HEK293 (cell line): ENCODE measurements around the gene HEG1.

Experiments
- CTCF ChIA-PET: fragments of 350-600 bp; formaldehyde crosslinking; extraction: SDS; loops from one replicate; lab custom pipeline; 2021; ENCODE audit warnings: antibody characterized with exemption; lab: Yijun Ruan, JAX
- POLR2A ChIA-PET: fragments of 300-600 bp; formaldehyde crosslinking; extraction: SDS; loops from one replicate; lab custom pipeline; 2020; ENCODE audit warnings: antibody characterized with exemption, inconsistent platforms; lab: Yijun Ruan, JAX
- H3K27ac ChIP-seq: fragments of 200-500 bp; sonication (Bioruptor generic); 2 replicates; pipeline ENCODE4 v1.5.1; 2014; ENCODE audit warnings: low read depth, low read length, control low read depth, inconsistent platforms; ENCODE audit errors: extremely low read depth
- H3K36me3 ChIP-seq, 2 experiments: fragments of 200-500 bp in 1 of 2; sonication (Bioruptor generic) in 1 of 2; 1 replicate in 1 of 2; 2 replicates in 1 of 2; pipeline ENCODE4 v1.5.1; 2014 to 2017; ENCODE audit warnings: inconsistent platforms in 2 of 2, low read length in 2 of 2; ENCODE audit not compliant: control insufficient read depth in 2 of 2, insufficient read depth in 1 of 2
- H3K4me1 ChIP-seq: fragments of 200-500 bp; sonication (Bioruptor generic); 2 replicates; pipeline ENCODE4 v1.5.1; 2014; ENCODE audit warnings: mild to moderate bottlenecking, low read length, inconsistent platforms; ENCODE audit not compliant: control insufficient read depth, insufficient read depth
- H3K4me3 ChIP-seq: 2 replicates; pipeline ENCODE4 v1.5.1; 2011; ENCODE audit warnings: low read depth, mild to moderate bottlenecking, control low read depth, low read length, moderate library complexity
- H3K9me3 ChIP-seq: fragments of 200-500 bp; sonication (Bioruptor generic); 2 replicates; pipeline ENCODE4 v1.5.1; 2014; ENCODE audit warnings: low read depth, low read length, inconsistent platforms; ENCODE audit not compliant: control insufficient read depth, insufficient read depth
- GLIS1 ChIP-seq: fragments of 450-650 bp; formaldehyde crosslinking; IDR thresholded peaks from 2 replicates; pipeline ENCODE4 v1.5.1; 2016; ENCODE audit warnings: missing biosample characterization, missing genetic modification characterization
- KLF10 ChIP-seq: fragments of 450-650 bp; IDR thresholded peaks from 2 replicates; pipeline ENCODE4 v1.5.1; 2018; ENCODE audit warnings: missing biosample characterization, mild to moderate bottlenecking, missing genetic modification characterization
- PRDM10 ChIP-seq: fragments of 450-650 bp; formaldehyde crosslinking; IDR thresholded peaks from 2 replicates; pipeline ENCODE4 v1.5.1; 2016; ENCODE audit warnings: missing biosample characterization, missing genetic modification characterization
- WT1 ChIP-seq: fragments of 450-650 bp; formaldehyde crosslinking; IDR thresholded peaks from 2 replicates; pipeline ENCODE4 v1.5.1; 2016; ENCODE audit warnings: missing biosample characterization, missing genetic modification characterization
- YY2 ChIP-seq: fragments of 450-650 bp; formaldehyde crosslinking; IDR thresholded peaks from 2 replicates; pipeline ENCODE4 v1.5.1; 2016; ENCODE audit warnings: missing biosample characterization, missing genetic modification characterization
- ZFHX2 ChIP-seq: fragments of 450-650 bp; formaldehyde crosslinking; conservative IDR thresholded peaks from 2 replicates; pipeline ENCODE4 v1.5.1; 2016; ENCODE audit warnings: missing biosample characterization, missing genetic modification characterization
- ZFP69B ChIP-seq: fragments of 450-650 bp; formaldehyde crosslinking; IDR thresholded peaks from 2 replicates; pipeline ENCODE4 v1.5.1; 2016; ENCODE audit warnings: missing biosample characterization, missing genetic modification characterization
- ZNF248 ChIP-seq: fragments of 450-650 bp; formaldehyde crosslinking; IDR thresholded peaks from 2 replicates; pipeline ENCODE4 v1.5.1; 2017; ENCODE audit warnings: missing biosample characterization, missing genetic modification characterization
- ZNF302 ChIP-seq: fragments of 450-650 bp; formaldehyde crosslinking; IDR thresholded peaks from 2 replicates; pipeline ENCODE4 v1.5.1; 2016; ENCODE audit warnings: missing biosample characterization, missing genetic modification characterization, low read depth
- ZNF549 ChIP-seq: fragments of 450-650 bp; IDR thresholded peaks from 2 replicates; pipeline ENCODE4 v1.5.1; 2018; ENCODE audit warnings: missing biosample characterization, missing genetic modification characterization, mild to moderate bottlenecking, inconsistent platforms, moderate library complexity
- ZNF558 ChIP-seq: fragments of 450-650 bp; formaldehyde crosslinking; IDR thresholded peaks from 2 replicates; pipeline ENCODE4 v1.5.1; 2016; ENCODE audit warnings: missing biosample characterization, missing genetic modification characterization
- ZNF580 ChIP-seq: fragments of 450-650 bp; formaldehyde crosslinking; IDR thresholded peaks from 2 replicates; pipeline ENCODE4 v1.5.1; 2016; ENCODE audit warnings: missing biosample characterization, missing genetic modification characterization
- ZNF664 ChIP-seq: fragments of 450-650 bp; formaldehyde crosslinking; IDR thresholded peaks from 2 replicates; pipeline ENCODE4 v1.5.1; 2016; ENCODE audit warnings: missing biosample characterization, missing genetic modification characterization
- TF ChIP-seq, protein P1 (sequence below): fragments of 450-650 bp; formaldehyde crosslinking; IDR thresholded peaks from 2 replicates; pipeline ENCODE4 v1.5.1; 2016; ENCODE audit warnings: missing biosample characterization, missing genetic modification characterization
- TF ChIP-seq, protein P2 (sequence below): fragments of 450-650 bp; formaldehyde crosslinking; conservative IDR thresholded peaks from 2 replicates; pipeline ENCODE4 v1.5.1; 2016; ENCODE audit warnings: low read depth, missing biosample characterization, missing genetic modification characterization

Gene HEG1

DNA sequence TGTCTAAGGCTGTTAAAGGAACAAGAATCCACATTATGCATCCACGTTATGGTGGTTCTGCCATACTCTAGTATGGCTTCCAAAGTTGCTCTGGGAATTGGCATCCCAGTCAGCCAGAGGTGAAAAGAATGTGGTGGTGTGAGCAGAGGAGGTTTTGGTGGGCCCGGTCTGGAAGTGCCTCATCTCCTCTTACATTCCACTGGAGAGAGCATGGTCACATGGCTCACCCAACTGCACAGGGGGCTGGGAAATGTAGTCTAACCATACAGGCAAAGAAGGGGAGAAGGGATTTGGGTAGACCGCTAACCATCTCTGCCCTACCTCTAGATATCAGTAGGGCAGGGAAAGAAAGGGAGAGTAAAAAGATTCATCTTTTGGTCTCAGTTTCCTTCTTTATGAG, 3.2 kb upstream of the HEG1 start:
- TF ChIP-seq ZFP69B (tag by site-specific recombination) (0 out of 2 replicates have a peak, but pooled peaks have one; percentile 25), ZNF558 (tag by site-specific recombination) (no peak)
- TF ChIP-seq, protein P1, sequence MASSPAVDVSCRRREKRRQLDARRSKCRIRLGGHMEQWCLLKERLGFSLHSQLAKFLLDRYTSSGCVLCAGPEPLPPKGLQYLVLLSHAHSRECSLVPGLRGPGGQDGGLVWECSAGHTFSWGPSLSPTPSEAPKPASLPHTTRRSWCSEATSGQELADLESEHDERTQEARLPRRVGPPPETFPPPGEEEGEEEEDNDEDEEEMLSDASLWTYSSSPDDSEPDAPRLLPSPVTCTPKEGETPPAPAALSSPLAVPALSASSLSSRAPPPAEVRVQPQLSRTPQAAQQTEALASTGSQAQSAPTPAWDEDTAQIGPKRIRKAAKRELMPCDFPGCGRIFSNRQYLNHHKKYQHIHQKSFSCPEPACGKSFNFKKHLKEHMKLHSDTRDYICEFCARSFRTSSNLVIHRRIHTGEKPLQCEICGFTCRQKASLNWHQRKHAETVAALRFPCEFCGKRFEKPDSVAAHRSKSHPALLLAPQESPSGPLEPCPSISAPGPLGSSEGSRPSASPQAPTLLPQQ (tag by site-specific recombination), result peak; percentile 70
- POLR2A ChIA-PET, result interaction anchor here (0.5 kb wide), 1 partner anchor 63 kb away, joined by 3 read pairs; no protein-coding TSS in a partner anchor
- no peak overlapping the region for H3K27ac ChIP-seq
- H3K9me3 ChIP-seq, result no peaks in the 10 kb centered on the region
- peaks cover 4% of the 10 kb centered on the region for H3K4me1 ChIP-seq
- no peaks in the 10 kb centered on the region for H3K36me3 ChIP-seq
- CTCF ChIA-PET, result interaction anchor here (0.6 to 1.0 kb wide), 3 partner anchors 60 to 293 kb away, joined by 3 to 5 read pairs (median 3); no protein-coding TSS in a partner anchor
- no peak overlapping the region for H3K4me3 ChIP-seq

GRCh38 chr3:125058529-125058928, 2.7 kb upstream of the HEG1 start:
- POLR2A ChIA-PET, result no interaction called here
- H3K9me3 ChIP-seq, result no peaks in the 10 kb centered on the region
- CTCF ChIA-PET, result interaction anchor here (0.7 to 1.0 kb wide), 2 partner anchors 61 to 62 kb away, joined by 3 read pairs; no protein-coding TSS in a partner anchor
- TF ChIP-seq ZNF302 (tag by site-specific recombination) (no peak), GLIS1 (tag by site-specific recombination) (no peak), ZNF580 (tag by site-specific recombination) (no peak)
- TF ChIP-seq, protein P2, sequence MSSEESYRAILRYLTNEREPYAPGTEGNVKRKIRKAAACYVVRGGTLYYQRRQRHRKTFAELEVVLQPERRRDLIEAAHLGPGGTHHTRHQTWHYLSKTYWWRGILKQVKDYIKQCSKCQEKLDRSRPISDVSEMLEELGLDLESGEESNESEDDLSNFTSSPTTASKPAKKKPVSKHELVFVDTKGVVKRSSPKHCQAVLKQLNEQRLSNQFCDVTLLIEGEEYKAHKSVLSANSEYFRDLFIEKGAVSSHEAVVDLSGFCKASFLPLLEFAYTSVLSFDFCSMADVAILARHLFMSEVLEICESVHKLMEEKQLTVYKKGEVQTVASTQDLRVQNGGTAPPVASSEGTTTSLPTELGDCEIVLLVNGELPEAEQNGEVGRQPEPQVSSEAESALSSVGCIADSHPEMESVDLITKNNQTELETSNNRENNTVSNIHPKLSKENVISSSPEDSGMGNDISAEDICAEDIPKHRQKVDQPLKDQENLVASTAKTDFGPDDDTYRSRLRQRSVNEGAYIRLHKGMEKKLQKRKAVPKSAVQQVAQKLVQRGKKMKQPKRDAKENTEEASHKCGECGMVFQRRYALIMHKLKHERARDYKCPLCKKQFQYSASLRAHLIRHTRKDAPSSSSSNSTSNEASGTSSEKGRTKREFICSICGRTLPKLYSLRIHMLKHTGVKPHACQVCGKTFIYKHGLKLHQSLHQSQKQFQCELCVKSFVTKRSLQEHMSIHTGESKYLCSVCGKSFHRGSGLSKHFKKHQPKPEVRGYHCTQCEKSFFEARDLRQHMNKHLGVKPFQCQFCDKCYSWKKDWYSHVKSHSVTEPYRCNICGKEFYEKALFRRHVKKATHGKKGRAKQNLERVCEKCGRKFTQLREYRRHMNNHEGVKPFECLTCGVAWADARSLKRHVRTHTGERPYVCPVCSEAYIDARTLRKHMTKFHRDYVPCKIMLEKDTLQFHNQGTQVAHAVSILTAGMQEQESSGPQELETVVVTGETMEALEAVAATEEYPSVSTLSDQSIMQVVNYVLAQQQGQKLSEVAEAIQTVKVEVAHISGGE (tag by site-specific recombination), result no peak
- H3K4me3 ChIP-seq, result no peak overlapping the region
- peaks cover 4% of the 10 kb centered on the region for H3K4me1 ChIP-seq
- no peaks in the 10 kb centered on the region for H3K36me3 ChIP-seq
- H3K27ac ChIP-seq, result no peak overlapping the region

DNA sequence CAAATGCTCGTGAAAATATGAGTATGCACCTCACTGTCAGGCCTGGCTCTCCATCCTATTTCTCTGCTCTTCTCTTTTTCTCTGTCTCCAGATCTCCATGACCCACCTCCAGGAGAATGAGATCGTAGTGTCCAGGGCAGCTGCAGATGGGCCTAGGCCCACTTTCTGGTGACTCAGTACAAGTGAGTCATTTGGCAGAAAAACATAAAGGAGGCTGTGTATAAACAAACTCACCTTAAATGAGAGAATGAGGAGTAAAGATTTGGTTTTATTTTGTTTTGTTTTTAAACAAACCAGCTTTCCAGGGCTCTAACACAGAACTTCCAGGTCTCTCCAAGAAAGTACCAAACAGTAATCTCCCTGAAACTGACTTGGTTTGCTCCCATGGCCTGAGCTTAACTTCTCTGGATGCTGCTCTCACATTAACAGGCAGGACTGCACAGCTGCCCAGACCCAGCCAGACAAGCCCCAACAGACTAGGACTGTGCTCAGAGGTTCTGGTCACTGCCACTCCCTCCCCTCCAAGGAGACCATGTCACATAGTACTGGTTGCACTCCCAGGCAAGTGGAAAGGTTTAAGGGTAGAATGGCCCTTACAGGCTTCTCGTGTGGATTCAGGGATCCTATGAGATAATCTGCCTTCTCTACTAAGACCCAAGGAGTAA, 1.5 kb upstream of the HEG1 start:
- ChIA-PET CTCF (no interaction called here), POLR2A (no interaction called here)
- Histone ChIP-seq H3K27ac (no peak overlapping the region; the same call in 1 of the 2 replicates), H3K36me3 (no peaks in the 10 kb centered on the region), H3K4me3 (no peak overlapping the region), H3K4me1 (peaks cover 6% of the 10 kb centered on the region), H3K9me3 (no peaks in the 10 kb centered on the region)
- TF ChIP-seq ZFHX2 (tag by site-specific recombination) (no peak), ZNF248 (tag by site-specific recombination) (no peak), WT1 (tag by site-specific recombination) (peak; percentile 51; the same call in 1 of the 2 replicates), KLF10 (tag by site-specific recombination) (0 out of 2 replicates have a peak, but pooled peaks have one; percentile 25), ZNF664 (tag by site-specific recombination) (no peak), PRDM10 (peak; percentile 90), YY2 (tag by site-specific recombination) (no peak), ZNF549 (tag by site-specific recombination) (no peak)
